GF-D8 (cell line): ENCODE results near the gene IGSF21.

Source experiments
- DNase-seq: peaks from one replicate; lab custom pipeline; 2025; lab: John Stamatoyannopoulos, UW

IGSF21 gene

GRCh38 chr1:18426580-18426979 lies 319.0 kb downstream of the IGSF21 start:
- no peak for DNase-seq
